Stomach (tissue), 4 donors: ENCODE measurements around the gene SORCS2.

Experiments used
- EP300 ChIP-seq: sonication (generic); formaldehyde crosslinking; IDR thresholded peaks from one replicate; pipeline ENCODE4 v1.6.1; 2017; ENCODE audit warnings: antibody characterized with exemption
- TF ChIP-seq, protein P1 (sequence below), 7 experiments: fragments of 450-650 bp in 4 of 7; fragments of 200-600 bp in 3 of 7; sonication (generic) in 3 of 7; IDR thresholded peaks; one replicate each; pipeline ENCODE4 v1.5.1; 2016 to 2019; ENCODE audit warnings: antibody characterized with exemption in 7 of 7, control low read depth in 2 of 7, mild to moderate bottlenecking in 1 of 7

DNA sequence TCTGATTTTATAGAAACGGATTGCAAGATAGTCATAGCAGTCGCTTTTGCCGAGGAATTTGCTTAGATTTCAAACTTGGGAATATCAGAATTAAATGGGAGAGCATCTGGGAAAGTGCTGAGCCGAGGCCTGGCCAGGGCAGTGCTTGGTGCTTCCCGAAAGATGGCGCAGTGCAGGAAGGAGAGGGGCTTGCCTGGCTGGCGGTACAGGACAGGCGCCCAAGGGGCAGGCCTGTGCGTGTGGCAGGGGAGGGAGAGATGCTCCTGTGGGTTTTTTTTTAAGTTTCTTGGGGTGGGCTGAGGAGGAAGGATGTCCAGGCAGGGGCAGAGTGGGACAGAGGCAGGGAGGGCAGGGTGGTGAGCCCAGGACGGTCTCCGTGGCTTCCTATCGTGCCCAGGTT lies 506.2 kb downstream of the SORCS2 start:
- TF ChIP-seq, protein P1, sequence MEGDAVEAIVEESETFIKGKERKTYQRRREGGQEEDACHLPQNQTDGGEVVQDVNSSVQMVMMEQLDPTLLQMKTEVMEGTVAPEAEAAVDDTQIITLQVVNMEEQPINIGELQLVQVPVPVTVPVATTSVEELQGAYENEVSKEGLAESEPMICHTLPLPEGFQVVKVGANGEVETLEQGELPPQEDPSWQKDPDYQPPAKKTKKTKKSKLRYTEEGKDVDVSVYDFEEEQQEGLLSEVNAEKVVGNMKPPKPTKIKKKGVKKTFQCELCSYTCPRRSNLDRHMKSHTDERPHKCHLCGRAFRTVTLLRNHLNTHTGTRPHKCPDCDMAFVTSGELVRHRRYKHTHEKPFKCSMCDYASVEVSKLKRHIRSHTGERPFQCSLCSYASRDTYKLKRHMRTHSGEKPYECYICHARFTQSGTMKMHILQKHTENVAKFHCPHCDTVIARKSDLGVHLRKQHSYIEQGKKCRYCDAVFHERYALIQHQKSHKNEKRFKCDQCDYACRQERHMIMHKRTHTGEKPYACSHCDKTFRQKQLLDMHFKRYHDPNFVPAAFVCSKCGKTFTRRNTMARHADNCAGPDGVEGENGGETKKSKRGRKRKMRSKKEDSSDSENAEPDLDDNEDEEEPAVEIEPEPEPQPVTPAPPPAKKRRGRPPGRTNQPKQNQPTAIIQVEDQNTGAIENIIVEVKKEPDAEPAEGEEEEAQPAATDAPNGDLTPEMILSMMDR (IDR thresholded peaks at IDR 0.05) = no peak
- no peak for TF ChIP-seq EP300
